ENCODE results near the gene MARK1.

MARK1 gene

DNA sequence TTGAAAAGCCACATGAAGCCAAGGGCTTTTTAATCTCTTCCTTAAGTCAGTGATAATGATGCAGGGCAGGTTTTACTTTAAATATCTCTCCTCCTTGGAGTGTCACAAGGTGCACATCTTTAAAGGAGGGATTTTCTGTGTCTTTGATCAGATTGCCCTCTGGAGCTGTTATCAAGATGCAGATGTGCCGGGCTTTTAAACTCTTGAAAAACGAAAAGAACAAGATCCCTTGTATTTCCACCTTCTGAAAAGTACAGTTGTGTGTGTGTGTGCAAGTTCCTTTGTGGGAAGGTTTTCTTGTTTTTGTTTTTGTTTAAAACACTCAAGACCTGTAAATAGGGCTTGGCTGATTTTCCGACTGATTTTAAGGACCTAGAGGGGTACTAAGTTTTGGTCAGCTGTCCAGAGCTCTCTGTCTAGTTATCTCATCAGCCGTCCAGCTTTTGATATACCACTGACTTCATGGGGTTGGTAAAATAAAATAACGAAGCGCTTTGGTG, 1.6 kb downstream of the MARK1 start:
- Histone ChIP-seq H3K9ac (ENCODE audit: low read length) (peak overlapping the region; percentile 70), H3K27me3 (ENCODE audit: control insufficient read depth in 1 of 2, insufficient read depth in 2 of 2, low read length in 2 of 2) (no peaks in the 10 kb centered on the region), H3K4me3 (ENCODE audit: low read depth in 1 of 2, low read length in 2 of 2) (peak overlapping the region; percentile 69 to 90), H3K27ac (ENCODE audit: low read depth, low read length) (no peak overlapping the region), H3K9me3 (ENCODE audit: low read length) (no peaks in the 10 kb centered on the region), H3K36me3 (ENCODE audit: insufficient read depth, low read length) (no peaks in the 10 kb centered on the region), H3K4me1 (ENCODE audit: insufficient read depth, low read length) (peaks cover 7% of the 10 kb centered on the region)

DNA sequence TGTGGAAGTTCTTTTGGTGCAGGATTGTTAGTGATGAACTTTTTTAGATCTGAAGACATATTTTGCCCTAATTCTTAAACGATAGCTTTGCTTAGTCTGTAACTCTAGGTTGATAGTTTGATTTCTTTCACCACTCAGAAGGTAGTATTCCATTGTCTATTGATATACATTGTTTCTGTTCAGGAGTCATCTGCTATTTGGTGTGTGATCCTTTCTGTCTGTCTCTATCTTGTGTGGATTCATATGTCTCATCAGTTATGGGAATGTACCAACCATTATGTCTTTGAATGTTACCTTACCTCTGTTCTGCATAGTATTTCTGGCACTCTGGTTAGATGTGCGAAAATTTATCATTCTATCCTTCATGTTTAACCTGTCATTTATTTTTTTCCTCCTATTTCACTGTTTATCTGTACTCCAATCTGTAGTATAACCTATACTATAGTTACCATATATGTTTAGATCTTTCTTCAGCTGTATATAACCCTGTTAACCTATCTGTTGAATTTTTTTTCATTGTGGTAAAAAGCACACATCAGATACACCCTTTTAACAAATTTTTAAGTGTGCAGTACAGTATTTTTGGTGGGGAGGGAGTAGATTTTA, 5.7 kb downstream of the MARK1 start:
- Histone ChIP-seq H3K36me3 (ENCODE audit: insufficient read depth, low read length) (no peaks in the 10 kb centered on the region), H3K9me3 (ENCODE audit: low read length) (no peaks in the 10 kb centered on the region), H3K9ac (ENCODE audit: low read length) (no peak overlapping the region), H3K27me3 (ENCODE audit: control insufficient read depth in 1 of 2, insufficient read depth in 2 of 2, low read length in 2 of 2) (no peaks in the 10 kb centered on the region), H3K4me1 (ENCODE audit: insufficient read depth, low read length) (peaks cover 7% of the 10 kb centered on the region), H3K27ac (ENCODE audit: low read depth, low read length) (no peak overlapping the region), H3K4me3 (ENCODE audit: low read depth in 1 of 2, low read length in 2 of 2) (no peak overlapping the region)

DNA sequence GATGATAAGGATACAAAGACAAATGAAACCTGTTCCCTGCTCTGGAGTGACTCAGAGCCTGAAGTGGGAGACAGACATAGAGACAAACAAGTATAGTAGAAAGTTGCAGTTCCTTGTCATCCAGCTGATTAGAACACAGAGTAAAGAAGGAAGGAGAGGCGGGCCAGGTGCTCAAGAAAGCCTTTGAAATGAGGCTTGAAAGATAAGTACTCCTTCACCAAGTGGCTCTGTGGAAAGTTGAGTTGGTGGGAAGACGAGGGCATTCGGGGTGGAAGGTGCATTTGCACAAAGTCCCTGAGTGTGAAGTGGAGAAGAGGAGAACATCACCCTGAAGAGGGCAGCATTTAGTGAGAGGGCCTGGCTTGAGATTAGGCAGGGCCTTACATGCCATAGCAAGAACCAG, 17.0 kb downstream of the MARK1 start:
- Histone ChIP-seq H3K9me3 (ENCODE audit: low read length) (no peaks in the 10 kb centered on the region), H3K36me3 (ENCODE audit: insufficient read depth, low read length) (no peaks in the 10 kb centered on the region), H3K4me3 (ENCODE audit: low read depth in 1 of 2, low read length in 2 of 2) (no peak overlapping the region), H3K27ac (ENCODE audit: low read depth, low read length) (no peak overlapping the region), H3K4me1 (ENCODE audit: insufficient read depth, low read length) (no peaks in the 10 kb centered on the region), H3K9ac (ENCODE audit: low read length) (no peak overlapping the region), H3K27me3 (ENCODE audit: control insufficient read depth in 1 of 2, insufficient read depth in 2 of 2, low read length in 2 of 2) (no peaks in the 10 kb centered on the region)

DNA sequence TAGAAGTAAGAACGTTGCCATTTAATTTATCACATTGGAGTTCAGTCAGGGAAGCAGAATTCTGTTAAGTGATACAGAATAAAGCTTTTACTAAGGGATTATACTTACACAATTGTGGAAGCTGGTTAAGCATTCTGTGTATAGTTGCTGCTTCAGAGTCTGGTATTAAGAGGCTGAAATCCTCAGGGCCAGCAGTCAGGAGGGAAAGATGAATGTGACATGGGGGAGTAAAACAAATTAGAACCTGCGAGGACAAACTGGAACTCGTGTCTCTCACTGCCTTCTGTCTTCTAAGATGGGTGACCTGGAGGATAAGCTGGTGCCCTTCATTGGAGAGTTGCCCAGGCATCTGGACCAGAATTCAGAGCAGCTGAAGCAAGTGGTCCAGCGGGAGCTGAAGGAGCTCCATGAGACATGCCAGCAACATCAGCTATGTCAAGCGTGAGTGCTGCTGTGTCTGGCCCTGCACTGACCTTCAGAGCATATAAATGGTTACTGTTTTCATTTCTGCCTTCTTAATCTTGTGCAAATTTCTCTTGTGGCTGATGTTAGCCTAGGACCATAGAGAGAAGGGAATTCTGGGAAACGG, 23.0 kb downstream of the MARK1 start:
- Histone ChIP-seq H3K27me3 (ENCODE audit: control insufficient read depth in 1 of 2, insufficient read depth in 2 of 2, low read length in 2 of 2) (no peaks in the 10 kb centered on the region), H3K9ac (ENCODE audit: low read length) (no peak overlapping the region)

DNA sequence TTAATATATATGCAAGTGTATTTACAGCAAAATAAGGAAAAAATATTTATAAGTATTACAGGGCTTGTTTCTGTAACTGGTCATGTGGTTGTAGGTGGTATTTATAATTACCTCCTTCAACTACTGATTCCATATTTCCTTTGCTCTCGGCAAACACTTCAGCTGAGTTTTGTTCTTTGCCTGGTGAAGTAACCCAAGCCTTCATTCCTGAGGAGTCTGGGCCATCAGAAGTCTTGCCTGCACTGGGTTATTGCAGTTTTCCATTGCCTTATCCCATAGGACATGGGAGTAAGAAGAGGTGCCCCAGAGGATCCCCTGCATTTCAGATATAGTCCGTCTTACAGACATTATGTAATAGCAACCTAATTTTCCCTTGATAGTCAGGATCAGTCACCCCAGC, 23.8 kb downstream of the MARK1 start:
- no peak overlapping the region for H3K27ac ChIP-seq (ENCODE audit: low read depth, low read length)
- no peak overlapping the region for H3K4me3 ChIP-seq (ENCODE audit: low read depth in 1 of 2, low read length in 2 of 2)
- no peaks in the 10 kb centered on the region for H3K27me3 ChIP-seq (ENCODE audit: control insufficient read depth in 1 of 2, insufficient read depth in 2 of 2, low read length in 2 of 2)
- no peaks in the 10 kb centered on the region for H3K36me3 ChIP-seq (ENCODE audit: insufficient read depth, low read length)
- no peaks in the 10 kb centered on the region for H3K9me3 ChIP-seq (ENCODE audit: low read length)
- H3K9ac ChIP-seq (ENCODE audit: low read length): no peak overlapping the region
- H3K4me1 ChIP-seq (ENCODE audit: insufficient read depth, low read length): no peaks in the 10 kb centered on the region

More for the DNA sequence above, 23.0 kb downstream of the MARK1 start:
- Histone ChIP-seq H3K36me3 (ENCODE audit: insufficient read depth, low read length) (no peaks in the 10 kb centered on the region), H3K27ac (ENCODE audit: low read depth, low read length) (no peak overlapping the region), H3K4me1 (ENCODE audit: insufficient read depth, low read length) (no peaks in the 10 kb centered on the region), H3K9me3 (ENCODE audit: low read length) (no peaks in the 10 kb centered on the region), H3K4me3 (ENCODE audit: low read depth in 1 of 2, low read length in 2 of 2) (no peak overlapping the region)

DNA sequence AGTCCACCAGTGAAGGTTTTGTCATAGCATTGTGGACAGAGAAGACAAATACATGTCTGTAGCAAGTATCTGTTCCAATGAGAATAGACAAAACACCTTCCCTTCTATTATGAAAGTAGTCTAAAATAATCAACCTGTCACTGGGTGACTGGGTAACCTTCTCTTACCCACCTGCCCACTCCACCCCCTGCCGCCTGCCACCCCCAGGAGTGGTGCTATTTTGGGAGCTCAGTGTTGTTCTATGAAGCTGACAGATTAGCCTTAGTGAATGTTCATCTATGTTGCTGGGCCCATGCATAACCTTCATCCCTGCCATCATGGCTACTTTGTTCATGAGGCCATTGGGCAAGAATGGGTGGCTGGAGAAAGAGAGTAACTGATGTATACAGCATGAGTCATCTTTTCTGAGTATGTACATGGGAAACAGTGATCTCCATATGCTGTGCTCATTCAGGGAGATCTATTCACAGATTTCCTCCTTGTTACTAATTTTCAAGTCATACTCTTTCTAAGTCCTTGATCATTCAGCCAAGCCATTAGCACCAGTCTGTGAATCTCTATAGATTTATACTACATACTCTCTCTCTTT, 24.8 kb downstream of the MARK1 start:
- Histone ChIP-seq H3K36me3 (ENCODE audit: insufficient read depth, low read length) (no peaks in the 10 kb centered on the region), H3K4me3 (ENCODE audit: low read depth in 1 of 2, low read length in 2 of 2) (no peak overlapping the region), H3K9me3 (ENCODE audit: low read length) (no peaks in the 10 kb centered on the region), H3K27ac (ENCODE audit: low read depth, low read length) (no peak overlapping the region), H3K9ac (ENCODE audit: low read length) (no peak overlapping the region), H3K27me3 (ENCODE audit: control insufficient read depth in 1 of 2, insufficient read depth in 2 of 2, low read length in 2 of 2) (no peaks in the 10 kb centered on the region), H3K4me1 (ENCODE audit: insufficient read depth, low read length) (no peaks in the 10 kb centered on the region)

DNA sequence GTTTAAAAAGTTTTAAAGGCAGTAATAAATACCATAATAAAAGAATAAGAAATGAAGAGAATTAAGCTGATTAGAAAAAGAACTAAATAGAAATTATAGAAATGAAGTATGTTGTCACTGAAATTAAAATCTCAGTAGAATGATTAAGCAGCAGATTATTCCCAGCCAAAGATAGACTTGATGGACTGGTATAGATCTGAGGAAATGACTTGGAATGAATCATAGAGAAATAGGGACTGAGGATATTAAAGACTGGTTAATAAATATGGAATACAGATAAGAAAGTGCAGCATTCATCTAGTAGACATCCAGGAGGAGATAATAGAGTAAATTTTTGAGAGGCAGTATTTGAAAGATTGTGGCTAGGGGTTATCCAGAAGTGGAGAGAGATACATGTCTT, 28.7 kb downstream of the MARK1 start:
- Histone ChIP-seq H3K9ac (ENCODE audit: low read length) (no peak overlapping the region), H3K36me3 (ENCODE audit: insufficient read depth, low read length) (no peaks in the 10 kb centered on the region), H3K4me1 (ENCODE audit: insufficient read depth, low read length) (no peaks in the 10 kb centered on the region), H3K27ac (ENCODE audit: low read depth, low read length) (no peak overlapping the region), H3K9me3 (ENCODE audit: low read length) (no peaks in the 10 kb centered on the region), H3K4me3 (ENCODE audit: low read depth in 1 of 2, low read length in 2 of 2) (no peak overlapping the region), H3K27me3 (ENCODE audit: control insufficient read depth in 1 of 2, insufficient read depth in 2 of 2, low read length in 2 of 2) (no peaks in the 10 kb centered on the region)

DNA sequence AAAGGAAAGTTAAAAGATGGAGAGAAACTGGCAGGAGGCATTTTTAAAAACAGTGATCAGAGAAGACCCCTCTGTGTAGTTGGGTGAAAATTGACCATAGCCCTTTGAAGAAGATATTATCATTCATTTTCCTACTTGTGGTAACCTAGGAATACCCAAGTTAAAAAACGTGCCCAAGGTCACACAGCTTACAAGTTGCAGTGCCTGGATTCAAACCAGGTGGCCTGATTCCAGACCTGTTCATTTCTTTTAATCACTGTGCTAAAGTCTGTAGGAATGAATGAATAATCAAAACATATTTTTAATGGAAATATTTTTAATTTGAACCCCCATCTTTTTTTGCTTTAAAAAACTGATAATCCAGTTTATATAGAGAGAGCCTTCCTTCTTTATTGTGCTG, 35.6 kb downstream of the MARK1 start:
- Histone ChIP-seq H3K9me3 (ENCODE audit: low read length) (no peaks in the 10 kb centered on the region), H3K27ac (ENCODE audit: low read depth, low read length) (no peak overlapping the region), H3K36me3 (ENCODE audit: insufficient read depth, low read length) (no peaks in the 10 kb centered on the region), H3K4me3 (ENCODE audit: low read depth in 1 of 2, low read length in 2 of 2) (no peak overlapping the region), H3K4me1 (ENCODE audit: insufficient read depth, low read length) (peaks cover 15% of the 10 kb centered on the region), H3K9ac (ENCODE audit: low read length) (no peak overlapping the region), H3K27me3 (ENCODE audit: control insufficient read depth in 1 of 2, insufficient read depth in 2 of 2, low read length in 2 of 2) (no peaks in the 10 kb centered on the region)

DNA sequence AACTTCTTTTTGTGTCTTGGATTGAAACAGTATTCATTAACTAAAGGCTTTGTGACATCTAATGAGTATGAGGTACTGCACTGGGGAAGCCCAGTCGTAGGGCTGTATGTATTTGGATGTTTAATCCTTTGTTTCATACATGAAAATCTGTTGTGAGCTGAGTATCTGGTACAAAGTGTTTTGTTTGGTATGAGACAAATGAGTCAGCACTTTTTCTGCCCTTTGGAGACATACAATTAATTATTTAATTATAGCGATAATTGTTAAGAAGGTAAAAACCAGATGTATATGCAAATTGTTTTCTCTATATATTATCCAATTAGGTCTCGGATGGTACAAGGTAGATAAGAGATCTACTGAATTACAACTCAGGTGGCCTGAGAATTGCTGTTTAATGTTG, 36.3 kb downstream of the MARK1 start:
- no peak overlapping the region for H3K4me3 ChIP-seq (ENCODE audit: low read depth in 1 of 2, low read length in 2 of 2)
- no peak overlapping the region for H3K9ac ChIP-seq (ENCODE audit: low read length)
- H3K4me1 ChIP-seq (ENCODE audit: insufficient read depth, low read length): peaks cover 15% of the 10 kb centered on the region
- H3K27ac ChIP-seq (ENCODE audit: low read depth, low read length): no peak overlapping the region
- no peaks in the 10 kb centered on the region for H3K36me3 ChIP-seq (ENCODE audit: insufficient read depth, low read length)
- H3K9me3 ChIP-seq (ENCODE audit: low read length): no peaks in the 10 kb centered on the region
- H3K27me3 ChIP-seq (ENCODE audit: control insufficient read depth in 1 of 2, insufficient read depth in 2 of 2, low read length in 2 of 2): no peaks in the 10 kb centered on the region

DNA sequence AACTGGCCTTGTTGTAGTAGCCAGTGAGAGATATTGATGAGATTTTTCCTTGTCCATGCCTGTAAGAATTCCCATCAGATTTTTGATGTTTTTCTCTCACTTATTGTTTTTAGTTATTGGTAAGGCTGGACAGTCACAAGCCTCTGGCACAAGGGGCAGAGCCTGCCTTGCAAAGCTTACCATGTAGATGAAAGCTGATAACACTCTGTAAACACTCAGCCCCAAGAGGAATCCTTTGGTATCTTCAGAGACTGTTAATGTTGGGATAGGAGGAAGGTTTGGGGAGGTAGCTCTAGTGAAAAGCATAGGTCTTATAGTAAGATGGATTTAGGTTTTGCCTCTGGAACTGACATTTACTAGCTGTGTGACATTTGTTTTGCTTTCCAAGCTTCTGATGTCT, 37.7 kb downstream of the MARK1 start:
- no peak overlapping the region for H3K27ac ChIP-seq (ENCODE audit: low read depth, low read length)
- peaks cover 15% of the 10 kb centered on the region for H3K4me1 ChIP-seq (ENCODE audit: insufficient read depth, low read length)
- no peaks in the 10 kb centered on the region for H3K36me3 ChIP-seq (ENCODE audit: insufficient read depth, low read length)
- no peaks in the 10 kb centered on the region for H3K9me3 ChIP-seq (ENCODE audit: low read length)
- H3K9ac ChIP-seq (ENCODE audit: low read length): no peak overlapping the region
- H3K27me3 ChIP-seq (ENCODE audit: control insufficient read depth in 1 of 2, insufficient read depth in 2 of 2, low read length in 2 of 2): no peaks in the 10 kb centered on the region
- H3K4me3 ChIP-seq (ENCODE audit: low read depth in 1 of 2, low read length in 2 of 2): no peak overlapping the region

DNA sequence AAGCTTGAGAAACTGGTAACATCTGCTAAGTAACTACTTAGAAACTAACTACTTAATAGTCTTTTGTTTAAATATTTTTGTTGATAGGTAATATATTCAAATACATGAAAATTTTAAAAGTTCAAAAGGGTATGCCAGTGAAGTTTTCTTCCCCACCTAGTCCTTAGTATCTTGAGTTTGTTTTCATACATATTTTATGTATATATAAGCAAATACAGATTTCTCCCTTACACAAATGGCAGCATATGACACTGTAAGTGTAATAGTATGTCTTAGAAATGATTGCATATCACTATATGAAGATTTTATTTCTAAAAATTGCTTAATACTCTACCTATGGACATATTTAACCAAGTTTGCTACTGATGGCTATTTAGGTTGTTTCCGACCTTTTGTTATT, 38.9 kb downstream of the MARK1 start:
- Histone ChIP-seq H3K9ac (ENCODE audit: low read length) (no peak overlapping the region), H3K36me3 (ENCODE audit: insufficient read depth, low read length) (no peaks in the 10 kb centered on the region), H3K4me3 (ENCODE audit: low read depth in 1 of 2, low read length in 2 of 2) (no peak overlapping the region), H3K27me3 (ENCODE audit: control insufficient read depth in 1 of 2, insufficient read depth in 2 of 2, low read length in 2 of 2) (no peaks in the 10 kb centered on the region), H3K27ac (ENCODE audit: low read depth, low read length) (no peak overlapping the region), H3K4me1 (ENCODE audit: insufficient read depth, low read length) (peaks cover 15% of the 10 kb centered on the region), H3K9me3 (ENCODE audit: low read length) (no peaks in the 10 kb centered on the region)

DNA sequence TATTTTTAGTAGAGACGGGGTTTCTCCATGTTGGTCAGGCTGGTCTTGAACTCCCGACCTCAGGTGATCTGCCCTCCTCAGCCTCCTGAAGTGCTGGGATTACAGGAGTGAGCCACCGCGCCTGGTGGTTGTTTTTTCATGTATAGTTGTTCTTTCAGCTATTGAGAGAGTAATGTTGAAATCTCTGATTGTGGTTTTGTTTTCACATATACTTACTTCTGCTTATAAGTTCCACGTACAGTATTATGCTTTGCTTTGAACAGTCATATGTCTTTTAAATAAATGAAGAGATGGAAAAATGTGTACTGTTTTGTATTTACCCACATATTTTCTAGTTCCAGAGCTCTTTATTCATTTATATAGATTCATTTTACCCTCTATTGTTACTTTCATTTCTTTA, 44.5 kb downstream of the MARK1 start:
- H3K4me3 ChIP-seq (ENCODE audit: low read depth in 1 of 2, low read length in 2 of 2): no peak overlapping the region
- H3K4me1 ChIP-seq (ENCODE audit: insufficient read depth, low read length): peaks cover 4% of the 10 kb centered on the region
- no peaks in the 10 kb centered on the region for H3K27me3 ChIP-seq (ENCODE audit: control insufficient read depth in 1 of 2, insufficient read depth in 2 of 2, low read length in 2 of 2)
- H3K27ac ChIP-seq (ENCODE audit: low read depth, low read length): no peak overlapping the region
- peaks cover 7% of the 10 kb centered on the region for H3K9me3 ChIP-seq (ENCODE audit: low read length)
- no peaks in the 10 kb centered on the region for H3K36me3 ChIP-seq (ENCODE audit: insufficient read depth, low read length)
- H3K9ac ChIP-seq (ENCODE audit: low read length): no peak overlapping the region

All from muscle layer of colon (tissue), 2 donors.